Mucosa of stomach (tissue), 1 donor: ENCODE data around the gene KDM4B.

ENCODE experiments used
- H3K27me3 ChIP-seq: one replicate; pipeline ENCODE4 v1.7.0; 2013; ENCODE audit warnings: mild to moderate bottlenecking, low read length; ENCODE audit not compliant: control insufficient read depth, insufficient read depth
- H3K36me3 ChIP-seq: one replicate; pipeline ENCODE4 v1.7.0; 2013; ENCODE audit warnings: low read length; ENCODE audit not compliant: control insufficient read depth, insufficient read depth
- H3K4me1 ChIP-seq: one replicate; pipeline ENCODE4 v1.7.0; 2013; ENCODE audit warnings: mild to moderate bottlenecking, low read length; ENCODE audit not compliant: control insufficient read depth, insufficient read depth
- H3K4me3 ChIP-seq: one replicate; pipeline ENCODE4 v1.7.0; 2013; ENCODE audit warnings: low read length
- H3K9ac ChIP-seq: one replicate; pipeline ENCODE4 v1.7.0; 2013; ENCODE audit warnings: mild to moderate bottlenecking, low read length, moderate library complexity
- H3K9me3 ChIP-seq: one replicate; pipeline ENCODE4 v1.7.0; 2013; ENCODE audit warnings: mild to moderate bottlenecking, low read length, moderate library complexity; ENCODE audit not compliant: control insufficient read depth
- donor health status: Pancreatic carcinoma.

The KDM4B gene

DNA sequence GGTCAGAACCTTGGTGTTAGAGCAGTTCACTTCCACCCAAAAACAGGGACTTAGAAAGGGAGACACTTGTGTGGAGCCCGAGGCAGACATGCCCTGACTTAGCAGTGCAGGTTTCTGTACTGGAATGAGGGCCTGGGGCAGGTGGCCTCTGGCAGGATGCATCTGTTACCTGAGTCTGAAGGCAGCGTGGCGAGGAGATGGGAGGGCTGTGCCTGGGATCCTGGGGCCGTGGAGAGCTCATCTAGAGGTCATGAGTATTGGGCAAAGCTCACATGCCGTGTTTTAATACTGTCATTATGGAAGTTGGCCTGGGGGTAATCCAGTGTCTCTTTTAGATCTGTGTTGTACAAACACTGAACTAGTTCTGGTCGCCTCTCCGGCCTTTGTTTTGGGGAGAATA, 21.4 kb downstream of the KDM4B start:
- H3K9ac ChIP-seq: no peak overlapping the region
- H3K4me1 ChIP-seq: no peaks in the 10 kb centered on the region
- H3K9me3 ChIP-seq: no peaks in the 10 kb centered on the region

DNA sequence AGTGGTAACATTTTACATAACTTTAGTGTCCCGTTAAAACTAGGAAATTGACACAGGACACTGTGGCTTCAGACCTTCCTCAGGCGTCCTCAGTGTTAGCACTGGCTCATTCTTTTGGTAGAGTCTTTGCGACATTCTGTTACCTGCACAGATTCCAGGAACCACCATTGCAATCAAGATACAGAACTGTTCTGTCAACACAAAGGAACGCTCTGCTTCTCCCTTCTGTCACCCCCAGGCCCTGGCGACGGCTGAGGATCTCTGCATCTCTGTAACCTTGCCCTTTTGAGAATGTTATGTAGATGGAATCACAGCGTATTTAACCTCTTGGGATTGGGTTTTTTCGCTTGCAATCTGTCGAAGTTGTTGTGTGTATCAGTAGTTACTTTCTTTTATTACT, 22.6 kb downstream of the KDM4B start:
- no peaks in the 10 kb centered on the region for H3K27me3 ChIP-seq
- H3K4me1 ChIP-seq: no peaks in the 10 kb centered on the region
- H3K4me3 ChIP-seq: no peak overlapping the region
- no peak overlapping the region for H3K9ac ChIP-seq
- H3K36me3 ChIP-seq: no peaks in the 10 kb centered on the region
- H3K9me3 ChIP-seq: no peaks in the 10 kb centered on the region

More for the DNA sequence above, 21.4 kb downstream of the KDM4B start:
- H3K36me3 ChIP-seq: no peaks in the 10 kb centered on the region
- H3K27me3 ChIP-seq: no peaks in the 10 kb centered on the region
- no peak overlapping the region for H3K4me3 ChIP-seq

DNA sequence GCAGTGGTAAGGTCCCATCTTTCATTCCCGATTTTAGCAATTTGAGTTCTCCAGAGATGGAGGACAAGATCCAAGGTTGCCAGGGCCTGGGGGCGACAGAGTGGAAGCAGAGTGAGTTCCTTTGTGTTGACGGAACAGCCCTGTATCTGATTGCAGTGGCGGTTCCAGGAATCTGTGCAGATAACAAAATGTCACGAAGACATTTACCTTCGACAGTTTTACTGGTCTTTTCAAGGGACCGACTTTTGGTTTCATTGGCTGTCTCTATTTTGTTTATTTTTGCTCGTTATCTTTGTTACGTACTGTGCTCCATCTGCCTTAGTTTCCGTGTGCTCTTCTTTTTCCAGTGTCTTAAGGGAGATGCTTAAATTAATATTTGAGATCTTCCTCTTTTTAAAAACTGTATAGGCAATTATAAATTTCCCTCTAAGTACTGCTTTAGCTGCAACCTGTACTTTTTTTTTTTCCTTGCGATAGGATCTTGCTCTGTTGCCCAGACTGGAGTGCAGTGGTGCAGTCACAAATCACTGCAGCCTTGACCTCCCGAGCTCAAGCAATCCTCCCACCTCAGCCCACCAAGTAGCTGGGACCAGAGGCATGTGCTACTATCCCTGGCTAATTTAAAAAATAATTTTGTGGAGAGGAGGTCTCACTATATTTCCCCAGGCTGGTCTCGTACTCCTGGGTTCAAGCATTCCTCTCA, 23.2 kb downstream of the KDM4B start:
- Histone ChIP-seq H3K4me3 (no peak overlapping the region), H3K4me1 (no peaks in the 10 kb centered on the region), H3K27me3 (no peaks in the 10 kb centered on the region), H3K9ac (no peak overlapping the region), H3K9me3 (no peaks in the 10 kb centered on the region), H3K36me3 (no peaks in the 10 kb centered on the region)

DNA sequence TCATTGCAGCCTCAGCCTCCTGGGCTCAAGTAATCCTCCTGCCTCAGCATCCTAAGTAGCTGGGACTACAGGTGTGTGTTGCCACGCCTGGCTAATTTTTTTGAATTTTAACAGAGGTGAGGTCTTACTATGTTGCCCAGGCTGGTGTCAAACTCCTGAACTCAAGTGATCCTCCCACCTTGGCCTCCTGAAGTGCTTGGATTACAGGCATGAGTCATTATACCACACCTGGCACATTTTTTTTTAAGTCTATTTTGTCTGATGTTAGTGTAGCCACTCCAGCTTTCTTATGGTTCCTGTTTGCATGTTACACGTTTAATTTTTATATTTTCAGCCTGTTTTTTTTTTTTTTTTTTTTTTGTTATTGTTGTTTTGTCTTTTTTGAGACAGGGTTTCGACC, 24.8 kb downstream of the KDM4B start:
- Histone ChIP-seq H3K9me3 (no peaks in the 10 kb centered on the region), H3K27me3 (no peaks in the 10 kb centered on the region), H3K36me3 (no peaks in the 10 kb centered on the region), H3K4me1 (no peaks in the 10 kb centered on the region), H3K4me3 (no peak overlapping the region), H3K9ac (no peak overlapping the region)

DNA sequence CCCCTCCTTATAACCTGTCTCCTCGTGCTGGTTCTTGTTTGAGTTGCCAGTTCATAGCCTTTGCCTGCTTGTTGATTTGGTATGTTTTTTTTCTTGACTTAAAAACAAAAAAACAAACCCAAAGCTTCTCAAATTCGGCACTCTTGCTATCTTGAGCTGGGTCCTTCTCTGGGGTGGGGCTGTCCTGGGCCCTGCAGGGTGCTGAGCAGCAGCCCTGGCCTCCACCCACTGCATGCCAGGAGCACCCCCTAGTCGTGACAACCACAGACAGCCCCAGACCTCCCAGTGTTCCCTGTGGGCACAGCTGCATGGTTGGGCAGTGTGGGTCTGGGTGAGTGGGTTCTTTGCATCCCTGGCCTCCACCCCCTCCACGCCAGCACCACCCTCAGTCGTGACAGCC, 27.8 kb downstream of the KDM4B start:
- H3K27me3 ChIP-seq: no peaks in the 10 kb centered on the region
- no peak overlapping the region for H3K9ac ChIP-seq
- no peak overlapping the region for H3K4me3 ChIP-seq
- no peaks in the 10 kb centered on the region for H3K9me3 ChIP-seq
- H3K4me1 ChIP-seq: no peaks in the 10 kb centered on the region
- H3K36me3 ChIP-seq: no peaks in the 10 kb centered on the region

DNA sequence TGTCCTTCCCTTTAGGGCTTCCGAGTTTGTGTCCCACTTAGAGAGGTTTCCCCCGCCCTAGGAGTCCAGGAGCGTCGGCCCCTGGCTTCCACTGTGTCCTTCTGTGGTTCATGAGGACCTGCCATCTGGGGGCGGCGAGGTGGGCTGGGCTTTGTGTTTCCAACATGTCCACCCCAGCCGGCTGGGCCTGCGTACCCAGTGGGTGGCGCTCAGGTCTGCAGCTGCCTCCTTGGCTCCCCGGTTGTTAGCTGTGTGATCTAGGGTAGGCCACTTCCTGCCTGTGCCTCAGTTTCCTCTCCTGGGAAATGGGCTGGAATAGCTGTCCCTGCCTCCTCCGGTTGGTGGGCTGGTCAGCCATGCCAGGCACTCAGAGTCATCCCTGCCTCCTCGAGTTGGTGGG, 28.4 kb downstream of the KDM4B start:
- Histone ChIP-seq H3K9ac (no peak overlapping the region), H3K36me3 (no peaks in the 10 kb centered on the region)

DNA sequence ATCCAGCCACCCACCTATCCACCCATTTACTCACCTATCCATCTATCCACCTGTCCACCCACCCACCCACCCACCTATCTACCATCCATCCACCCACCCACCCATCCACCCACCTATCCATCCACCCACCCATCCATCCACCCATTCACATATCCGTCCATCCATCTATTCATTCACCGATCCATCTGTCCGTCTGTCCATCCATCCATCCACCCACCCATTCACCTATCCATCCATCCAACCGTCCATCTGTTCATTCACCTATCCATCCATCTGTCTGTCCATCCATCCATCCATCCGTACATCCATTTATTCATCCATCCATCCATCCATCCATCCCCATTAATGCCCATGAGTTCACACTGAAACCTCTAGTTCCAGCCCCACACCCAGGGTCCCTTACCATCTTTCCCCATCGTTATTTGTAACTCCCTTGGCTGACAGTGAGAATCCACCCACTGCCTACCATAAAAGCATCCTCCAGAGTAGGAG, 31.3 kb downstream of the KDM4B start:
- Histone ChIP-seq H3K27me3 (no peaks in the 10 kb centered on the region), H3K4me1 (peaks cover 5% of the 10 kb centered on the region), H3K9me3 (no peaks in the 10 kb centered on the region), H3K9ac (no peak overlapping the region), H3K36me3 (no peaks in the 10 kb centered on the region), H3K4me3 (no peak overlapping the region)

More for the DNA sequence above, 28.4 kb downstream of the KDM4B start:
- Histone ChIP-seq H3K4me3 (no peak overlapping the region), H3K4me1 (no peaks in the 10 kb centered on the region), H3K9me3 (no peaks in the 10 kb centered on the region), H3K27me3 (no peaks in the 10 kb centered on the region)

DNA sequence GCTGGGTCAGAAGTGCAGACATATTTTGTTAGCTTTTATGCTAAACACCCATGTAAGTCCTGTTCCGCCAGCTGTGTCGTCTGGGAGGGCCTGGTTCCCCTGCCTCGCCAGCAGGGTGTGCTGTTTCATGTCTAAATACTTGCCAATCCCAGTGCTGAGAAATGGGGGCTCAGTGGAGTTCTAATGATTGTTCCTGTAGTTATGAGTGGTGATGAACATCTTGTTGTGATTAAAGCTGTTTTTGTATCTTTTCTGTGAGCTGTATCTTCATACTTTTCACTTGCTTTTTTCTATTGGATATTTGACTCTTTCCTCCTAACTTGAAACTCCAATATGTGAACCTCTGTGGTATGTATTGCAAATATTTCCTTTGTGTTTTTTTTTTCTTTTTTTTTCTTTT, 32.7 kb downstream of the KDM4B start:
- no peaks in the 10 kb centered on the region for H3K9me3 ChIP-seq
- H3K4me1 ChIP-seq: peaks cover 5% of the 10 kb centered on the region
- no peaks in the 10 kb centered on the region for H3K36me3 ChIP-seq
- no peak overlapping the region for H3K9ac ChIP-seq
- no peak overlapping the region for H3K4me3 ChIP-seq
- no peaks in the 10 kb centered on the region for H3K27me3 ChIP-seq

DNA sequence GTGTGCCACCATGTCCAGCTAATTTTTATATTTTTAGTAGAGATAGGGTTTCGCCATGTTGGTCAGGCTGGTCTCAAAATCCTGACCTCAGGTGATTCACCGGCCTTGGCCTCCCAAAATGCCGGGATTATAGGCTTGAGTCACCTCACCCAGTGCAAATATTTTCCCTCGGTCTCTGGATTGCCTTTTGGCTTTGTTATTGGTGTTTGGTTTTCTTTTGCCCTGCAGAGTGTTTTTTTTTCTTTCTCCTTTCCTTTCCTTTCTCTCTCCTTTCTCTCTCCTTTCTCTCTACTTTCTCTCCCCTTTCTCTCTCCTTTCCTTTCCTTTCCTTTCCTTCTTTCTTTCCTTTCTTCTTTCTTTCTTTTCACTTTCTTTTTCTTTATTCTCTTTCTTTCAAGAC, 33.2 kb downstream of the KDM4B start:
- Histone ChIP-seq H3K9ac (no peak overlapping the region), H3K36me3 (no peaks in the 10 kb centered on the region), H3K27me3 (no peaks in the 10 kb centered on the region), H3K4me3 (no peak overlapping the region), H3K4me1 (peaks cover 5% of the 10 kb centered on the region), H3K9me3 (no peaks in the 10 kb centered on the region)

DNA sequence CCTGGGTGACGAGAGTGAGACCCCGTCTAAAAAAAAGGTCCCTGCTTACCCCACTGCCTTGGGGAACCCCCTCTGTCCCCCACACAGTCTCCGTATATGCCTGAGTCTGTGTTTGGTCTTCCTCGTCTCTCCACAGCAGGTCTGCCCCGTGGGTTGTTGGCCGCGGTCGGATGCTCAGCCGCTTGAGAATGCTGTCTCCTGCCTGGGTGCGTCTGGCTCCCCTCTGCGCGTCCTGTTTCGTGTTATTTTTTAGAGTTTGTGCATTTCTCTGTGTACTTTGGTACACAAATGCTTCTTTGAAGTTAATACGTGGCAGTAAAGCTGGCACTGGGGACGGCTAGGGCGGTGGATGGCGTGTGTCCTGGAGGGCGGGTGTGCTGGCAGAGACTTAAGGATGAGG, 34.9 kb downstream of the KDM4B start:
- H3K9ac ChIP-seq: no peak overlapping the region
- no peaks in the 10 kb centered on the region for H3K27me3 ChIP-seq
- H3K4me3 ChIP-seq: no peak overlapping the region
- no peaks in the 10 kb centered on the region for H3K36me3 ChIP-seq
- H3K9me3 ChIP-seq: no peaks in the 10 kb centered on the region
- H3K4me1 ChIP-seq: peaks cover 5% of the 10 kb centered on the region

DNA sequence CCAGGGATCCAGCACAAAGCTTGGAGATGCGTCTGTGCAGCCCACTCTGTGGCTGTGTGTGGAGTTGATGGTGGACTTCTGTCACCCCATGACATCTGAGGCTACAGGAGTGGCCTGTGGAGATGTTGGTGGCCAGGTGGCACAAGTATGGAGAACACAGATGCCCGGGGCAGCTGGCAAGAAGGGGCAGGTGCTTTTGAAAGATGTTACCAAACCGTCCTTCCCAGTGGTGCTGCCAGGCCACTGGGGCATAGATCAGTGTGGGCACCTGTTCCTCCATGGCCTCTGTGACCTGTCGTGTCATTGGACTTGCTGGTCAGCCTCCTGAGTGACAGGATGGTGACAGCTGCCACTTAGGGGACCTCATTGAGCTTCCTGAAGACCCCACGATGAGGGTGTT, 36.2 kb downstream of the KDM4B start:
- Histone ChIP-seq H3K4me3 (no peak overlapping the region), H3K9ac (no peak overlapping the region), H3K27me3 (no peaks in the 10 kb centered on the region), H3K4me1 (peaks cover 5% of the 10 kb centered on the region), H3K36me3 (no peaks in the 10 kb centered on the region), H3K9me3 (no peaks in the 10 kb centered on the region)

DNA sequence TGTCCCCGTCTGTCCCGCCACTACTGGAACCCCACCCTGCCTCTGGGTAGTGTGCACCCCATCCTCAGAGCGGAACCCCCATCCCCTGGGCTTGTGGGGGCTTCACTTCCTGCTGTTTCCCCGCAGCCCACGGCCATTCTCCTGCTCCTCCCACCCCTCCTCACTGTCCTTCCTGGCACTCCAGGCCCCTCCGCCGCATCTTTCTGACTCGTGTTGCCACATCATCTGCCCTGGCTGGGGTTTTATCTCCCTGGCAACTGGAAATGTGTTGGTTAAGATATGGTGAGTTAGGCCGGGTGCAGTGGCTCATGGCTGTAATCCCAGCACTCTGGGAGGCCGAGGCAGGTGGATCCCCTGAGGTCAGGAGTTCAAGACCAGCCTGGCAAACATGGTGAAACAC, 37.3 kb downstream of the KDM4B start:
- no peak overlapping the region for H3K9ac ChIP-seq
- no peaks in the 10 kb centered on the region for H3K27me3 ChIP-seq
- no peak overlapping the region for H3K4me3 ChIP-seq
- peaks cover 5% of the 10 kb centered on the region for H3K4me1 ChIP-seq
- no peaks in the 10 kb centered on the region for H3K36me3 ChIP-seq
- no peaks in the 10 kb centered on the region for H3K9me3 ChIP-seq

DNA sequence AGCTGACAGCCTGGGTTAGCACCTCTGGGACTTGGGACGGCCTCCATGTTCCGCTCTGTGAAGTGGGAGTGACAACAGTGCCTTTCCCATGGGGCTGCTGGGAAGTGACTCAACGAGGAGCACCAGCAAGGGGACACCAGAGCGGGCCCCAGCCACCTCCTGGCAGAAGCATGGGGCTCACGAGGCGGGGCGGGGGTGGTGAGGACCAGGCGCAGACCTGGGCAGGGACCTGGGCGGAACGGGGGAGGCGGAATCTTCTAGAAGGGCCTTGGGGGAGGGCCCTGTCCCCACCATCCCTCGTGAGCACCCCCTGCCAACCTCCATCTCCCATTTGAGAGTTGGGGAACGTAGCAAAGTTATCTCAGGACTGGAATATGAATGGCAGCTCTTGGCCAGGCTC, 37.9 kb downstream of the KDM4B start:
- H3K27me3 ChIP-seq: no peaks in the 10 kb centered on the region
- H3K4me1 ChIP-seq: peaks cover 5% of the 10 kb centered on the region
- H3K9ac ChIP-seq: no peak overlapping the region
- no peak overlapping the region for H3K4me3 ChIP-seq
- H3K36me3 ChIP-seq: no peaks in the 10 kb centered on the region
- no peaks in the 10 kb centered on the region for H3K9me3 ChIP-seq
